ENCODE measurements around the gene CFAP73. TPM values are rescaled to one million over a fixed set of nuclear protein-coding genes. Genes with fewer than 3 reads are reported as not detected.

CFAP73 gene
- total RNA-seq, 1 donor from 2014 or later, result not detected

GRCh38 chr12:113164014-113164413 lies 14.5 kb downstream of the CFAP73 start:
- no peak for DNase-seq (ENCODE audit: low spot score)

GRCh38 chr12:113165521-113166450 lies 16.3 kb downstream of the CFAP73 start:
- DNase-seq (ENCODE audit: low spot score), result no peak

GRCh38 chr12:113167868-113168267 lies 18.3 kb downstream of the CFAP73 start:
- no peak for DNase-seq (ENCODE audit: low spot score)

GRCh38 chr12:113169697-113170096 lies 20.2 kb downstream of the CFAP73 start:
- no peak for DNase-seq (ENCODE audit: low spot score)

GRCh38 chr12:113170457-113170856 lies 20.9 kb downstream of the CFAP73 start:
- no peak for DNase-seq (ENCODE audit: low spot score)

GRCh38 chr12:113170926-113171325 lies 21.4 kb downstream of the CFAP73 start:
- no peak for DNase-seq (ENCODE audit: low spot score)

GRCh38 chr12:113171543-113171942 lies 22.0 kb downstream of the CFAP73 start:
- no peak for DNase-seq (ENCODE audit: low spot score)

GRCh38 chr12:113172185-113172584 lies 22.7 kb downstream of the CFAP73 start:
- no peak for DNase-seq (ENCODE audit: low spot score)

GRCh38 chr12:113173081-113173698 lies 23.7 kb downstream of the CFAP73 start:
- DNase-seq (ENCODE audit: low spot score), result no peak

GRCh38 chr12:113174461-113175384 lies 25.2 kb downstream of the CFAP73 start:
- DNase-seq (ENCODE audit: low spot score), result peak; percentile 71

- no peak for DNase-seq (ENCODE audit: low spot score)
These were observed 29.5 kb downstream of the CFAP73 start for GRCh38 chr12:113179023-113179422.

GRCh38 chr12:113180333-113180732 lies 30.8 kb downstream of the CFAP73 start:
- no peak for DNase-seq (ENCODE audit: low spot score)

GRCh38 chr12:113181975-113182374 lies 32.5 kb downstream of the CFAP73 start:
- DNase-seq (ENCODE audit: low spot score), result no peak

- DNase-seq (ENCODE audit: low spot score), result no peak
These were observed 33.6 kb downstream of the CFAP73 start for GRCh38 chr12:113183030-113183589.

- no peak for DNase-seq (ENCODE audit: low spot score)
These were observed 34.8 kb downstream of the CFAP73 start for GRCh38 chr12:113184098-113184899.

- DNase-seq (ENCODE audit: low spot score), result peak; percentile 91
These were observed 35.3 kb downstream of the CFAP73 start for GRCh38 chr12:113184900-113185179.

- peak; percentile 87 for DNase-seq (ENCODE audit: low spot score)
These were observed 35.9 kb downstream of the CFAP73 start, which contains the start of the genes DDX54 and RITA1 for GRCh38 chr12:113185180-113186032. Gene DDX54, minus strand, starts transcription at chr12:113185478. Its CDS starts 27 bp downstream, at chr12:113185451. Gene RITA1, plus strand, starts transcription at chr12:113185721. Its CDS starts 1,026 bp downstream, at chr12:113186747.

GRCh38 chr12:113186033-113186365 lies 36.5 kb downstream of the CFAP73 start:
- DNase-seq (ENCODE audit: low spot score), result no peak

- no peak for DNase-seq (ENCODE audit: low spot score)
These were observed 37.3 kb downstream of the CFAP73 start for GRCh38 chr12:113186666-113187325.

All from ureter (tissue), 1 donor.